Suprapubic skin (tissue), 4 donors: Measurements from ENCODE around the gene UBL3. TPM values are rescaled to one million over a fixed set of nuclear protein-coding genes. Genes with fewer than 3 reads are reported as not detected.

Experiments
- DNase-seq, 2 donors: peaks; one replicate each; pipeline ENCODE4 v3.0.0-alpha.2; 2019; ENCODE audit warnings: low spot score in 2 of 2
- H3K27ac ChIP-seq: fragments of 200-600 bp; sonication (generic); one replicate; pipeline ENCODE4 v1.5.1; 2019
- H3K27me3 ChIP-seq: fragments of 200-600 bp; sonication (generic); one replicate; pipeline ENCODE4 v1.5.1; 2019
- H3K36me3 ChIP-seq: fragments of 200-600 bp; sonication (generic); one replicate; pipeline ENCODE4 v1.5.1; 2019
- H3K4me1 ChIP-seq: fragments of 200-600 bp; sonication (generic); one replicate; pipeline ENCODE4 v1.5.1; 2019
- H3K4me3 ChIP-seq: fragments of 200-600 bp; sonication (generic); one replicate; pipeline ENCODE4 v1.5.1; 2019; ENCODE audit warnings: mild to moderate bottlenecking
- H3K9me3 ChIP-seq: fragments of 200-600 bp; sonication (generic); one replicate; pipeline ENCODE4 v1.5.1; 2019
- EP300 ChIP-seq: sonication (generic); formaldehyde crosslinking; IDR thresholded peaks from one replicate; pipeline ENCODE4 v1.6.1; 2017; ENCODE audit warnings: antibody characterized with exemption
- POLR2A ChIP-seq, 2 donors: fragments of 450-650 bp; IDR thresholded peaks; one replicate each; pipeline ENCODE4 v1.6.1; 2017; ENCODE audit warnings: antibody characterized with exemption in 2 of 2, mild to moderate bottlenecking in 2 of 2, moderate library complexity in 2 of 2
- POLR2AphosphoS5 ChIP-seq, 3 donors: sonication (generic); formaldehyde crosslinking; IDR thresholded peaks; one replicate each; pipeline ENCODE4 v1.6.1; 2017; ENCODE audit warnings: antibody characterized with exemption in 3 of 3
- WGBS: methylation state at CpG from one replicate; pipeline ENCODE4 v1.1.5; 2018; 5-methylcytosine and 5-hydroxymethylcytosine counted together
- total RNA-seq, 4 donors: library from RNA; depleted of rRNA; stranded (reverse); fragments of >200 nt; gene quantifications; one replicate each; pipeline ENCODE4 v1.1.0, GENCODE V29; 2016
- TF ChIP-seq, protein P1 (sequence below), 2 donors: fragments of 200-600 bp in 1 of 2; fragments of 450-650 bp in 1 of 2; sonication (generic) in 1 of 2; IDR thresholded peaks; one replicate each; pipeline ENCODE4 v1.5.1; 2016 to 2019; ENCODE audit warnings: antibody characterized with exemption in 2 of 2, mild to moderate bottlenecking in 1 of 2, moderate library complexity in 1 of 2

UBL3 gene
- total RNA-seq, 4 donors from 2014 or later: 37.7 to 66.2 (median 48.5) TPM

- no peak for DNase-seq
- no peaks in the 10 kb centered on the region for H3K27me3 ChIP-seq
- no peaks in the 10 kb centered on the region for H3K9me3 ChIP-seq
- H3K27ac ChIP-seq: no peak overlapping the region
- H3K4me3 ChIP-seq: no peak overlapping the region
- 64% methylated on average over 7 of the region's 7 CpGs for WGBS
- TF ChIP-seq, protein P1, sequence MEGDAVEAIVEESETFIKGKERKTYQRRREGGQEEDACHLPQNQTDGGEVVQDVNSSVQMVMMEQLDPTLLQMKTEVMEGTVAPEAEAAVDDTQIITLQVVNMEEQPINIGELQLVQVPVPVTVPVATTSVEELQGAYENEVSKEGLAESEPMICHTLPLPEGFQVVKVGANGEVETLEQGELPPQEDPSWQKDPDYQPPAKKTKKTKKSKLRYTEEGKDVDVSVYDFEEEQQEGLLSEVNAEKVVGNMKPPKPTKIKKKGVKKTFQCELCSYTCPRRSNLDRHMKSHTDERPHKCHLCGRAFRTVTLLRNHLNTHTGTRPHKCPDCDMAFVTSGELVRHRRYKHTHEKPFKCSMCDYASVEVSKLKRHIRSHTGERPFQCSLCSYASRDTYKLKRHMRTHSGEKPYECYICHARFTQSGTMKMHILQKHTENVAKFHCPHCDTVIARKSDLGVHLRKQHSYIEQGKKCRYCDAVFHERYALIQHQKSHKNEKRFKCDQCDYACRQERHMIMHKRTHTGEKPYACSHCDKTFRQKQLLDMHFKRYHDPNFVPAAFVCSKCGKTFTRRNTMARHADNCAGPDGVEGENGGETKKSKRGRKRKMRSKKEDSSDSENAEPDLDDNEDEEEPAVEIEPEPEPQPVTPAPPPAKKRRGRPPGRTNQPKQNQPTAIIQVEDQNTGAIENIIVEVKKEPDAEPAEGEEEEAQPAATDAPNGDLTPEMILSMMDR (IDR thresholded peaks at IDR 0.05): no peak
- TF ChIP-seq POLR2AphosphoS5 (IDR thresholded peaks at IDR 0.05) (no peak), EP300 (no peak), POLR2A (IDR thresholded peaks at IDR 0.05) (no peak)
- H3K36me3 ChIP-seq: no peaks in the 10 kb centered on the region
- no peaks in the 10 kb centered on the region for H3K4me1 ChIP-seq
Observed at GRCh38 chr13:29884671-29885430, 34.4 kb upstream of the UBL3 start.

DNA sequence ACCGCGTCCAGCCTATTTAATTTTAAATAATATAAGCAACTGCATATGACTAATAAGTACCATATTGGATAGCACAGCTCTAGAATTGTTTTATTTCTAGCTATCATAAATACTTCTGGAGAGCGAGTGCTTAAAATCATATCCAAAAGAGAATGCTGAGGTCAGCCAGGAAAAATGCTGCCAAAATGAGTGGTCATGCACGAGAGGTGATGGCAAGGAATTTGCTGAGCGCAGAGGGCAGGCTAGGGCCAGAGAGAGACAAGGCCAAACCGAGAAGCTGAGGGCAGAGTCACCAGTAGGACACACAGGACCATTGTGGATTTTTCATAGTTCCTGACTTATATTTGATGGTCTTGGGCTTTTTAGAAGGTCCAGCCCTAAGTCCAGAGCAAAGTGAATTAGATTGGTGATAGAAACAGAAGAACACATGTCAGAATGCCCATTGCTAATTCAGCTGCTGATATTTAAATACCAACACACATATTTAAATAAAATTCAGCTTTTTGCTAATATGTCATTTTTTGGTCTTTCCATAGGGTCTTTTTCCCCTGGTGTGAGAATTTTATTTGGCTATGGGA, 33.6 kb upstream of the UBL3 start:
- Histone ChIP-seq H3K27ac (no peak overlapping the region), H3K36me3 (no peaks in the 10 kb centered on the region), H3K4me3 (no peak overlapping the region), H3K9me3 (no peaks in the 10 kb centered on the region), H3K27me3 (no peaks in the 10 kb centered on the region), H3K4me1 (no peaks in the 10 kb centered on the region)
- TF ChIP-seq POLR2A (IDR thresholded peaks at IDR 0.05) (no peak), EP300 (no peak), POLR2AphosphoS5 (IDR thresholded peaks at IDR 0.05) (no peak)
- TF ChIP-seq, protein P1 (IDR thresholded peaks at IDR 0.05): no peak
- WGBS: 80% methylated on average over 6 of the region's 6 CpGs
- no peak for DNase-seq

- TF ChIP-seq POLR2AphosphoS5 (IDR thresholded peaks at IDR 0.05) (no peak), POLR2A (IDR thresholded peaks at IDR 0.05) (no peak), EP300 (no peak)
- TF ChIP-seq, protein P1 (IDR thresholded peaks at IDR 0.05): no peak
- 0% methylated on average over 1 of the region's 1 CpG for WGBS
- no peak overlapping the region for H3K4me3 ChIP-seq
- no peaks in the 10 kb centered on the region for H3K27me3 ChIP-seq
- H3K4me1 ChIP-seq: no peaks in the 10 kb centered on the region
- no peak for DNase-seq
- H3K36me3 ChIP-seq: no peaks in the 10 kb centered on the region
- no peaks in the 10 kb centered on the region for H3K9me3 ChIP-seq
- H3K27ac ChIP-seq: no peak overlapping the region
Observed at GRCh38 chr13:29882076-29882475, 31.7 kb upstream of the UBL3 start.

DNA sequence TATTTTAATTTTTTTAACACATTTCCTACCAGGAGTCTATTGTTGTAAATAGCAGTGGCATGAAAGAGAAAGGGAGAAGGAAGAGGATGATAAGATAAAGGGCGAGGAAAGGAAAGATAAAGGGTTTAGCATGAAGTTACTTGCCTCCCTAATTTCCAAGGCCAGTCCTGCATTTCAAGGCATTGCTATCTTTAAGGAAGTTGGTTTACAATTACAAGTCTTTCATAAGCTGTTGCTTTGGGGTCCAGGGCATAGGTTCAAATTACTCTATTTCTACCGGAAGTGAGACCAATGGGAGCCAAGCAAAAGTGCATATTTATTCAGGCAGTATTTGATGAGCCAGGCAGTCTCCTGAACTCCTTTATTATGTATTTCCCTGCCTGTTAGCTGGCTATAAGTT, 27.7 kb upstream of the UBL3 start:
- Histone ChIP-seq H3K4me3 (no peak overlapping the region), H3K4me1 (no peaks in the 10 kb centered on the region), H3K27ac (no peak overlapping the region), H3K27me3 (peaks cover 2% of the 10 kb centered on the region), H3K9me3 (no peaks in the 10 kb centered on the region), H3K36me3 (no peaks in the 10 kb centered on the region)
- no peak for DNase-seq
- WGBS: 54% methylated on average over 2 of the region's 2 CpGs
- TF ChIP-seq EP300 (no peak), POLR2AphosphoS5 (IDR thresholded peaks at IDR 0.05) (no peak), POLR2A (IDR thresholded peaks at IDR 0.05) (no peak)
- TF ChIP-seq, protein P1 (IDR thresholded peaks at IDR 0.05): no peak

DNA sequence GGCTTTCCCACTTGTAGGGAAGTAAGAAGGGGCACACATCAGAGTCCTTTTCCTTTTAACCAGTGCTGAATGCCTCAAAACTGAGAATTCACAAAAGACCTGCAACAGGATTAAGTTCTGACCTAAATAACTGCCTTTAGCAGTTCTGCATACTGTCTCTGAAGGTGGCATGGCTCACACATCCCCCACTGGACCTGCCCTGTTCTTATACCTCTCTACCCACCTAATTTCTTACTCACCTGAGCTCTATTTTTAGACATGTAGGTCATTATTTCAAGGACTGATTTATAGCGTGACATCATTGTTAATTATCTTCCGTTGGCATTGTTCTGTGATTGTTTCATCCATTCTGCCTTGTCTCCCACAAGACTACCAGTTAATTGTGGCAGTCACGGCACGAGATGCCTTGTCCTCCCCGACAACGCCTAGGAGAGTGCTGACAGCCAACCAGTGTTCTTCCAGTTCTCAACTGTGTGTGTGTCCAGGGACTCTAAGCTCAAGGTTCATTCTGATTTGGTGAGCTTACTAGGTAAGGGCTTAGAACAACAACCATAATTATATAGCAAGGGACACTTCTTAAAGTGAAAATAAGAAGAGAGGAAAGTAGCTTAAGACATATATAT, 27.1 kb upstream of the UBL3 start:
- no peaks in the 10 kb centered on the region for H3K9me3 ChIP-seq
- WGBS: 67% methylated on average over 6 of the region's 6 CpGs
- DNase-seq: no peak
- H3K27me3 ChIP-seq: peaks cover 2% of the 10 kb centered on the region
- no peak overlapping the region for H3K27ac ChIP-seq
- no peaks in the 10 kb centered on the region for H3K4me1 ChIP-seq
- H3K4me3 ChIP-seq: no peak overlapping the region
- H3K36me3 ChIP-seq: no peaks in the 10 kb centered on the region
- no peak for TF ChIP-seq POLR2A (IDR thresholded peaks at IDR 0.05)
- TF ChIP-seq, protein P1 (IDR thresholded peaks at IDR 0.05): no peak
